Panc1 (cell line): ENCODE measurements around the gene MTRF1L. TPM values are rescaled to one million over a fixed set of nuclear protein-coding genes. Genes with fewer than 3 reads are reported as not detected.

Experiments
- ATAC-seq: fragments of 200-7000 bp; cut with Tn5 transposase; 2 replicates; pipeline ENCODE4 v1.9.1; 2020; ENCODE audit warnings: mild to moderate bottlenecking, moderate library complexity
- BruUV-seq: library from RNA; stranded (reverse); fragments of 400-500 nt; replicated peaks from 2 replicates; lab custom pipeline; 2021; lab: Mats Ljungman, UMichigan
- CTCF ChIA-PET: fragments of 300-600 bp; sonication (Branson Sonifier 250); formaldehyde crosslinking; loops from one replicate; lab custom pipeline; 2022; ENCODE audit warnings: antibody characterized with exemption; lab: Charles Lee
- POLR2A ChIA-PET: fragments of 300-600 bp; sonication (Branson Sonifier 250); formaldehyde crosslinking; loops from one replicate; lab custom pipeline; 2022; ENCODE audit warnings: antibody characterized with exemption; lab: Charles Lee
- DNase-seq: peaks from one replicate; pipeline ENCODE4 v3.0.0-alpha.2; 2010; ENCODE audit warnings: low read depth, low spot score
- H3K27ac ChIP-seq: 2 replicates; pipeline ENCODE4 v1.5.1; 2011; ENCODE audit warnings: mild to moderate bottlenecking, low read length, inconsistent platforms
- H3K27me3 ChIP-seq: fragments of 200-500 bp; sonication (Bioruptor generic); 2 replicates; pipeline ENCODE4 v1.6.0; 2014; ENCODE audit warnings: low read length, inconsistent platforms; ENCODE audit not compliant: control insufficient read depth, insufficient read depth
- H3K36me3 ChIP-seq: fragments of 200-500 bp; sonication (Bioruptor generic); 2 replicates; pipeline ENCODE4 v1.5.1; 2014; ENCODE audit warnings: inconsistent platforms, mild to moderate bottlenecking, low read length, moderate library complexity; ENCODE audit not compliant: control insufficient read depth, insufficient read depth
- H3K4me1 ChIP-seq: 2 replicates; pipeline ENCODE4 v1.5.1; 2011; ENCODE audit warnings: inconsistent platforms, mild to moderate bottlenecking, low read length, moderate library complexity; ENCODE audit not compliant: control insufficient read depth, insufficient read depth
- H3K4me3 ChIP-seq, 2 experiments: 2 replicates each; pipeline ENCODE4 v1.5.1; 2011 to 2012; ENCODE audit warnings: low read depth in 2 of 2, low read length in 2 of 2, mild to moderate bottlenecking in 2 of 2, inconsistent platforms in 1 of 2, moderate library complexity in 1 of 2
- H3K9me3 ChIP-seq: fragments of 200-500 bp; sonication (Bioruptor generic); 2 replicates; pipeline ENCODE4 v1.5.1; 2014; ENCODE audit warnings: low read depth, mild to moderate bottlenecking, inconsistent platforms, low read length, moderate library complexity; ENCODE audit not compliant: control insufficient read depth, insufficient read depth
- CTCF ChIP-seq: fragments of 450-650 bp; IDR thresholded peaks from 2 replicates; pipeline ENCODE4 v1.5.1; 2017; ENCODE audit warnings: mild to moderate bottlenecking
- POLR2AphosphoS5 ChIP-seq: IDR thresholded peaks from 2 replicates; pipeline ENCODE4 v1.6.1; 2012; ENCODE audit warnings: mild to moderate bottlenecking, low read depth, low read length, moderate library complexity
- REST ChIP-seq, 2 experiments: IDR thresholded peaks; 2 replicates each; pipeline ENCODE4 v1.6.1; 2011 to 2012; ENCODE audit warnings: low read depth in 2 of 2, control low read depth in 1 of 2, low read length in 1 of 2, mild to moderate bottlenecking in 1 of 2, moderate library complexity in 1 of 2; ENCODE audit not compliant: insufficient read depth in 1 of 2
- SIN3A ChIP-seq: IDR thresholded peaks from 2 replicates; pipeline ENCODE4 v1.6.1; 2012; ENCODE audit warnings: low read depth, mild to moderate bottlenecking, low read length, moderate library complexity, borderline replicate concordance; ENCODE audit not compliant: insufficient read depth
- TCF7L2 ChIP-seq: IDR thresholded peaks from 2 replicates; pipeline ENCODE4 v1.6.1; 2011; ENCODE audit warnings: mild to moderate bottlenecking, low read depth, low read length, inconsistent platforms
- in situ Hi-C: cut with HindIII; loops from 2 replicates; pipeline ENCODE4 v1.10.0; 2016; ENCODE audit warnings: low sequenced_read_pairs, low pct_unique_long_range_greater_than_20kb
- intact Hi-C: fragments of 100-400 bp; cut with micrococcal nuclease; formaldehyde crosslinking; loops from one replicate; pipeline ENCODE4 v1.10.0; 2022; ENCODE audit not compliant: unreplicated experiment
- total RNA-seq: library from RNA; stranded (reverse); gene quantifications from one replicate; pipeline ENCODE4 v1.2.1, GENCODE V29; 2021; ENCODE audit not compliant: unreplicated experiment

MTRF1L gene
- total RNA-seq, 1 experiment from 2014 or later, result 22.7 TPM

DNA sequence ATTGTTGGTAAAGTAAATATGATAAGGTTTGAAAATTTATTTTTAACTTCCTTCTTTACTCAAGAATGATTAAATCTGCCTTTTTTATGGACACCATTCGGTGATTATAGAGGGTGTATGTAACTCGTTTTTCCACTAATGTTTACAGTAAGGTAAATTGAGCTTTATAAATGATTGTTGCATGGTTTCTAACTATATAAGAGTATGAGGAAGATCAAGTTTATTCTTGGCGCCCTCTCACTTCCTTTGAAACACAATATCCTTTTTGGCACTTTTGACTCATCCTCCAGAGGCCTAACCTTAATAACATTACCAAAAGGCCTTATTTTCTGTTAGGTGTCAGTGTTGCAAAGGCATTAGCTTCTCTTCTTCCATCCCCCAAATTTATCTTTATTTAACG is 41.8 kb upstream of the MTRF1L start:
- TF ChIP-seq POLR2AphosphoS5 (no peak), SIN3A (no peak)
- Histone ChIP-seq H3K27ac (no peak overlapping the region), H3K9me3 (no peaks in the 10 kb centered on the region), H3K4me1 (no peaks in the 10 kb centered on the region), H3K27me3 (no peaks in the 10 kb centered on the region), H3K36me3 (no peaks in the 10 kb centered on the region), H3K4me3 (no peak overlapping the region)
- CTCF ChIA-PET, result no interaction called here
- in situ Hi-C loops, result no loop called here
- no peak for ATAC-seq
- POLR2A ChIA-PET, result no interaction called here
- intact Hi-C loops, result no loop called here
- no peak for DNase-seq
- BruUV-seq, result no TSS peak

GRCh38 chr6:153043719-153044118 is 41.2 kb upstream of the MTRF1L start:
- Histone ChIP-seq H3K4me3 (no peak overlapping the region), H3K27ac (no peak overlapping the region), H3K9me3 (no peaks in the 10 kb centered on the region), H3K27me3 (no peaks in the 10 kb centered on the region), H3K36me3 (no peaks in the 10 kb centered on the region), H3K4me1 (no peaks in the 10 kb centered on the region)
- ChIA-PET CTCF (no interaction called here), POLR2A (no interaction called here)
- intact Hi-C loops, result no loop called here
- DNase-seq (no peak), ATAC-seq (no peak)
- TF ChIP-seq REST (IDR thresholded peaks at IDR 0.05; ENCODE audit: insufficient read depth in 1 of 2, low read depth in 2 of 2, low read length in 1 of 2) (no peak), POLR2AphosphoS5 (no peak), TCF7L2 (no peak), CTCF (no peak), SIN3A (no peak)
- in situ Hi-C loops, result no loop called here
- BruUV-seq, result no TSS peak

DNA sequence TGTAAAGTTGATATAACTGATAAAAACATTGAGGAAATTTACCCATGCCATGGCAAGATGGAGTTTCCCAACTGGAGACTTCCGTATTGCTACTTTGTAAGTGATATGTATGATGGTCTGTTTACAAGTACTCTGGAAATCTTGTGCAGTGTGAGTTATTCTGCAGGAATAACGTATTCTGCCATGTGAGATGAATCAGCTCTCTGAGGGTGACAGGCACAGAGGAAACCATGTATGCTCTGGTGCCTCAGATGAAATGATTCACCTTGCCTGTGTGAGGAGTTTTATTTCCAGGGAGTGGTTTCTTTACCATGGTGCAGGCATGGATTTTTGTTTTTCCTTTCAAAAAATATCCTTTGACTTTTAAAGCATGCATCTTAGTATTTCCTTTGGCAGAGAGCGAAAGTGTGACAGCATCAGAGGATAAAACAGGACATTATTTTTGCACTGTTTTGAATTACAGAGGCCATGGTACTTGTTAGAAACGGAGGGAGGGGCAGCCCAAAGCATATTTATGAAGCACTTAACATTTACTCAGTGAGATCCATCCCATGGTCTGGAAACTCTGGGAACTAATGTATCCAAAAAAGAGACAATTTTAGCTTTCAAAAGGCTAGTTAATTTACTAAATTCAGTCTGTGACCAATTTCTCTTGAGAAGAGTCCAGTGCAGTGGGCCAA is 36.0 kb upstream of the MTRF1L start:
- Histone ChIP-seq H3K4me3 (no peak overlapping the region), H3K4me1 (no peaks in the 10 kb centered on the region), H3K36me3 (no peaks in the 10 kb centered on the region), H3K27ac (no peak overlapping the region), H3K9me3 (no peaks in the 10 kb centered on the region), H3K27me3 (no peaks in the 10 kb centered on the region)
- ATAC-seq, result no peak
- in situ Hi-C loops (no loop called here), intact Hi-C loops (loop anchor here (10.0 kb wide), 1 partner anchor 196 kb away; no protein-coding TSS in a partner anchor)
- BruUV-seq, result no TSS peak
- TF ChIP-seq POLR2AphosphoS5, result no peak
- TF ChIP-seq TCF7L2, result no peak
- no peak for TF ChIP-seq REST (IDR thresholded peaks at IDR 0.05; ENCODE audit: insufficient read depth in 1 of 2, low read depth in 2 of 2, low read length in 1 of 2)
- no peak for TF ChIP-seq CTCF
- TF ChIP-seq SIN3A, result no peak
- no peak for DNase-seq
- ChIA-PET POLR2A (no interaction called here), CTCF (no interaction called here)
